Astrocyte of the spinal cord (primary cell): ENCODE data around the gene PYCR2.

Source experiments
- DNase-seq: peaks from one replicate; pipeline ENCODE4 v3.0.0; 2011; ENCODE audit warnings: low read depth, low spot score
- H3K4me3 ChIP-seq: 2 replicates; pipeline ENCODE4 v1.5.1; 2011; ENCODE audit warnings: low read depth, mild to moderate bottlenecking, low read length, moderate library complexity
- in situ Hi-C: cut with HindIII; loops from 2 replicates; pipeline ENCODE4 v1.10.0; 2017; ENCODE audit warnings: low sequenced_read_pairs
- TF ChIP-seq, protein P1 (sequence below): IDR thresholded peaks from 2 replicates; pipeline ENCODE4 v1.5.1; 2012; ENCODE audit warnings: low read depth, mild to moderate bottlenecking, low read length, inconsistent platforms

Gene PYCR2

DNA sequence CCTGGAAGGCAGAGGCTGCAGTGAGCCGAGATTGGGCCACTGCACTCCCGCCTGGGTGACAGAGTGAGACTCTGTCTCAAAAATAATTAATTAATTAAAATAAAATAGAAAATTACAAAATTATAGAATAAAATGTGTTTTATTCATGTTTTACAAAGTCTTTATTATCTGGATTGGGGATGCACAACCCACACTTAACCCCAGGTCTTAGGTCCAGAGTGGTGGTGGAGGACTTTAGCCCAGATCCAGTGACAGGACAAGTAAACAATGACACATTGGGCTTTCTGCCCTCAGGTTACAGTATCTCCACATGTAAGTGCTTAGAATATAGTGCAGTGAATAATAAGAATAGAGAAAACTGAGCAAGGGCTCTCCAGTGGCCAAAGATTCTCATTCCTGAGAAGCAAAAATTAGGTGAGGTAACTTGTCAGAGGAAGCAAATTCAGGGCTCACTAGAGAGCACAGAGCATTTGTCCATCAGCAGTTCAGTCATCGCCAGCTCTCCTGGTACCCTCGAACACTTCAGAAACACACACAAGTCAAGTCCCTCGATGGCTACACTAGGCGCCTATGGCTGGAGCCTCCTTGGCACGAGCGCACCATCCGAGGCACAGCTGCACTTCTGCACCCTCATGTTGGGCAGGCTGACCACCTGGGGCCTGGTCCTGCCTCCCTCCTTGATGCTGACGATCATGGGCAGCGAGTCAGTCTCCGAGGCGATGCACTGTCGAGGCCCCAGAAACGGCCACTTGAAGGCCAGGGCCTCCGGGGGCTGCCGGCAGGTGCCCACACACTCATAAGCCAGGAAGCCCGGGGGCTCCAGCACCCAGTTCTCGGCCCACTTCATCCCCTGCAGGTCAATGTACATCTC, 37.7 kb downstream of the PYCR2 start:
- no peak for DNase-seq
- in situ Hi-C loops = no loop called here
- no peak overlapping the region for H3K4me3 ChIP-seq
- TF ChIP-seq, protein P1, sequence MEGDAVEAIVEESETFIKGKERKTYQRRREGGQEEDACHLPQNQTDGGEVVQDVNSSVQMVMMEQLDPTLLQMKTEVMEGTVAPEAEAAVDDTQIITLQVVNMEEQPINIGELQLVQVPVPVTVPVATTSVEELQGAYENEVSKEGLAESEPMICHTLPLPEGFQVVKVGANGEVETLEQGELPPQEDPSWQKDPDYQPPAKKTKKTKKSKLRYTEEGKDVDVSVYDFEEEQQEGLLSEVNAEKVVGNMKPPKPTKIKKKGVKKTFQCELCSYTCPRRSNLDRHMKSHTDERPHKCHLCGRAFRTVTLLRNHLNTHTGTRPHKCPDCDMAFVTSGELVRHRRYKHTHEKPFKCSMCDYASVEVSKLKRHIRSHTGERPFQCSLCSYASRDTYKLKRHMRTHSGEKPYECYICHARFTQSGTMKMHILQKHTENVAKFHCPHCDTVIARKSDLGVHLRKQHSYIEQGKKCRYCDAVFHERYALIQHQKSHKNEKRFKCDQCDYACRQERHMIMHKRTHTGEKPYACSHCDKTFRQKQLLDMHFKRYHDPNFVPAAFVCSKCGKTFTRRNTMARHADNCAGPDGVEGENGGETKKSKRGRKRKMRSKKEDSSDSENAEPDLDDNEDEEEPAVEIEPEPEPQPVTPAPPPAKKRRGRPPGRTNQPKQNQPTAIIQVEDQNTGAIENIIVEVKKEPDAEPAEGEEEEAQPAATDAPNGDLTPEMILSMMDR = no peak

DNA sequence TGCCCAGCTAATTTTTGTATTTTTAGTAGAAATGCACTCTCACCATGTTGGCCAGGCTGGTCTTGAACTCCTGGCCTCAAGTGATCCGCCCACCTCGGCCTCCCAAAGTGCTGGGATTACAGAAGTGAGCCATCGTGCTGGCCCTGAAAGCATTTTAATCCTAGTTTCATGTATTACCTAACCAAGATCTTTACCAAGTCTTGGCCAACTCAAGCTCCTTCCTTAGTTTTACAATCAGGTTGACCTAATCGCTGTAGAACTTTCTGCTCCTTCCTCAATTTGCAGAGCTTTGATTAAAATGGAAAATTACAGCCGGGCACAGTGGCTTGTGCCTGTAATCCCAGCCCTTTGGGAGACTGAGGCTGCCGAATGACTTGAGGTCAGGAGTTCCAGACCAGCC, 38.7 kb downstream of the PYCR2 start:
- no peak for DNase-seq
- in situ Hi-C loops = no loop called here
- no peak overlapping the region for H3K4me3 ChIP-seq
- TF ChIP-seq, protein P1 = no peak

DNA sequence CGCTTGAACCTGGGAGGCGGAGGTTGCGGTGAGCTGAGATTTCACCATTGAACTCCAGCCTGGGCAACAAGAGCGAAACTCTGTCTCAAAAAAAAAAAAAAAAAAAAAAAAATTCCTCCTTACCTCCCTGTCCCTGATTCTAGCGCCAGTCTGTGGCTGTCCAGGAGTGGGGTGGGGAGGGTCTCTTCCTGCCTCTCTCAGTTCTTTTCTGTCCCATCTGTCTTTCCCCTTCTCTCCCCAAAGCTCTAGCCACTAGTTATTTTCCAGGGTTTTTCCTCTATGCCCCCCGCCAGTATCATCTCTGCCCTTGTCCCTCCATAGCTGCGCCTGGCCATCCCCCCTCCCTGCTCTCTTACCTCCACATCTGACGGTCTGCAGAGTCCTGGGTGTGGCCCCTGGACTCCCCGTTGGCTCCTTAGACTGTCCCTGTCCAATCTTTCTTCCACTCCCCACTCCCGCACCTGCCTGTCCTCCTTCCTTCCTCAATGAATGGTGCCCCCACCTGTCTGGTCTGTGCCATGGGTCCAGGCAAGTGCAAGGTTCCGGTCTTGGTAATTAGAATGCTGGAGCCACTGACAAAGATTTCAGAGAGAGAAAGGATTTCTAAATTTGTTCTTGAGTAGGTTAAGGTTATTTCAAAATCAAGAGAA, 40.3 kb downstream of the PYCR2 start:
- DNase-seq = no peak
- TF ChIP-seq, protein P1 = no peak
- no peak overlapping the region for H3K4me3 ChIP-seq
- in situ Hi-C loops = no loop called here

DNA sequence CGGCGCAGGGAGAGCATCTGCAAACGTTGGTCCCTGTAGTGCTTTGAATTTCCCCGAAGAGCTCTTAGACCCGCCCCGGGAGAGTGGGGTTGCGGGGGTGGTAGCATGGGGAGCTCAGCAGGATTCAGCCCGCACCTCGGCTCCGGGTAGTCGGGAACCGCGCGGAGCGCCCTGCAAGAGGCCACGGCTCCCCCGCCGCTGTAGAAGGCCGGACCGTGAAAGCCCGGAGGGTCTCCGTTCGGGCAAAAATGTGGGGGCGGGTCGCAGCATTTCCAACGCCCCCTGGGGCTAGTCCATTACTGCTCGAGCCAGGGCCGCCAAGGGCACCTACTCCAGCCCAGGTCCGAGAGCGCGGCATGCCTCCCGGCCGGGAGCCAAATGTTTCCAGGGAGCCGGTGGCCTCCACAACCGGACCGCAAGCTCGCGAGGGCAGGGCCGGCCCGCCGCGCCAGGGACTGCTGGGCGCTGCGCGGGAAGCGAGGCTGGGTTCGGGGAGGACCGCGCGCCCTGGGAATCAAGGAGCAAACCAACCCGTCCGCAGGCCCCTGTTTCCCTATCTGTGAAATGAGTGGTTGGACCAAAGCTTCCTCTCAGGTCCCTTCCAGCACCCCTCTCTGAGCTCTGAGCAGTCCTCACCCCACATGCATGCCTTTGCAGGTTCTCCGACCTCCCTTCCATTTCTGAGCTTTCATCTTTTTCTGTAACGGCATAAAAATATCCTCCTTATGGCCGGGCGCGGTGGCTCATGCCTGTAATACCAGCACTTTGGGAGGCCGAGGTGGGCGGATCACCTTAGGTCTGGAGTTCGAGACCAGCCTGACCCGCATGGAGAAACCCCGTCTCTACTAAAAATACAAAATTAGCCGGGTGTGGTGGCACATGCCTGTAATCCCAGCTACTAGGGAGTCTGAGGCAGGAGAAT, 41.1 kb downstream of the PYCR2 start:
- DNase-seq = peak; percentile 36
- H3K4me3 ChIP-seq = peak overlapping the region; percentile 95
- TF ChIP-seq, protein P1 = no peak
- in situ Hi-C loops = no loop called here

DNA sequence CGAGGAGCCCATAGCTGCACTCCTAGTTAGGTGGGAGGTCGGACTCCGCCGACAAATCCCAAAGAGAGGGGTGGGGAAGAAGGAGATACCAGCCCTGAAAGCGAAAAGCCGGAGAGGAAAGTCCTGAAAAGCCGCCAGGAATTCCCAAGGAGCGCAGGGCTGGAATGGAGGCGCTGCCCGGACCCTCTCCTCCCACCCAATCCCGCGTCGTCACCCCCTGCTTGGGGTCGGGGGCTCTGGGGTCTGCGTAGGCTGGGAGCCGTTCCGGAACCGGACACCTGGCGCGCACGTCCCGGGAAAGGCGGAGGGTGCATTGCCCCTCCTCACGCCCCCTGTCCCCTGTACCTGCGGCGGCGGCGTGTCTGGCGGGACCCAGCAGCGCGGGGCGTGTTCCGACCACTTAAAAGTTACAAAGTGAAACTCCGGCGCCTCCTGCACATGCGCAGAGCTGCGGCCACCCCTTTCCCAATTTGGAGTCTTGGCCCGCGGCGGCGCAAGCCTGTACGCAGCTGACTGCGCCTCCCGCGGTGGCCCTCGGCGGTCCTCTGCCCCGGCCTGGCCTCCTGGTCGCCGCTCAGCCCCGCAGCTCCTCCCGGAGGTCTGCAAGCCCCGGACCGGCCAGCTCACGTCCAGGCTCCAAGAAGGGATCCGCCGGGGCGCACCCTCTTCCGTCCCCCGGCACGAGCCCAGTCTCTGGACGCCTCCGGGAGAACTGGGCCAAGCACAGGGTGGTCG, 41.9 kb downstream of the PYCR2 start, which contains the start of gene TMEM63A:
Gene TMEM63A (minus strand): TSS at position 422 of the 735 bp plus-strand sequence. CDS start 4,800 bp downstream, outside the sequence.
- TF ChIP-seq, protein P1 = no peak
- in situ Hi-C loops = no loop called here
- peak within 1 kb of the TSS; percentile 95 for H3K4me3 ChIP-seq
- peak; percentile 84 for DNase-seq
